ENCODE results near the gene FAM107B.

The FAM107B gene

DNA sequence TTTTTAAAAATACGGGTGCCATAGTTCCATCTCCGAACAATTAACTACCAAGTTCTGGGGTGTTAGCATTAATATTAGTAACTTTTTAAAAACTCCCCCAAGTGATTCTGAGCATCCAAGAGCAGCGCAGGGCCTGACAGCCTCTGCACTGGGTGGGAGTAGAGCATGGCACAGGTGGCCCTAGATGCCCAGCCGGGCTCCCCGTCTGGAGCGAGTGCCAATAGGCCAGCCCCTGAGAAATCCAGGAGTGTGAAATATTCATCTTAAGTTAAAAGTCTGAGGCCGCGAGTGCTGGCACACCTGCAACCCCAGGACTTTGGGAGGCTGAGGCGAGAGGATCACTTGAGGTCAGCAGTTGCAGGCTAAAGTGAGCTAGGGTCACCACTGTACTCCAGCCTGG lies 16.2 kb downstream of the FAM107B start:
- Histone ChIP-seq H3K27ac (no peak overlapping the region), H3K4me3 (no peak overlapping the region)
- TF ChIP-seq, protein P1, sequence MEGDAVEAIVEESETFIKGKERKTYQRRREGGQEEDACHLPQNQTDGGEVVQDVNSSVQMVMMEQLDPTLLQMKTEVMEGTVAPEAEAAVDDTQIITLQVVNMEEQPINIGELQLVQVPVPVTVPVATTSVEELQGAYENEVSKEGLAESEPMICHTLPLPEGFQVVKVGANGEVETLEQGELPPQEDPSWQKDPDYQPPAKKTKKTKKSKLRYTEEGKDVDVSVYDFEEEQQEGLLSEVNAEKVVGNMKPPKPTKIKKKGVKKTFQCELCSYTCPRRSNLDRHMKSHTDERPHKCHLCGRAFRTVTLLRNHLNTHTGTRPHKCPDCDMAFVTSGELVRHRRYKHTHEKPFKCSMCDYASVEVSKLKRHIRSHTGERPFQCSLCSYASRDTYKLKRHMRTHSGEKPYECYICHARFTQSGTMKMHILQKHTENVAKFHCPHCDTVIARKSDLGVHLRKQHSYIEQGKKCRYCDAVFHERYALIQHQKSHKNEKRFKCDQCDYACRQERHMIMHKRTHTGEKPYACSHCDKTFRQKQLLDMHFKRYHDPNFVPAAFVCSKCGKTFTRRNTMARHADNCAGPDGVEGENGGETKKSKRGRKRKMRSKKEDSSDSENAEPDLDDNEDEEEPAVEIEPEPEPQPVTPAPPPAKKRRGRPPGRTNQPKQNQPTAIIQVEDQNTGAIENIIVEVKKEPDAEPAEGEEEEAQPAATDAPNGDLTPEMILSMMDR (IDR thresholded peaks at IDR 0.05), result no peak
- DNase-seq (ENCODE audit: low spot score), result no peak

DNA sequence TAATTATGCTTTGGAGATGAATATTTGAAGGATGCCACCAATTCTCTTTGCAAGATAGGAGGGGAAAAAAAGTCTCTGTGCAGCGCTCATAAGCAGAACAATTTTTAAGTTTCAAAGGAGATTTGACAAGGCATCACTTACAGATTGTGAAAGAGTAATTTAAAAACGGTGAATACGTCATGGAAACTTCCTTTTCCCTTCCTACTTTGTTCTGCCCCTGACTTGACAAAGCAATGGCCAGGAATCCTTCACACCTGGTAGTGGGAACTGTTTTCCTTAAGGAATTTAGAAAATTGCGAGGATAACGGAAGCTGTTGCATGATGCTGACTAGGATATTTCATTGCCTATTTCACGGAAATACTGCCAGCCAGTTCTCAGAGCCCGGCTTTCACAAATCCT lies 16.7 kb downstream of the FAM107B start:
- DNase-seq (ENCODE audit: low spot score), result no peak
- Histone ChIP-seq H3K27ac (no peak overlapping the region), H3K4me3 (no peak overlapping the region)
- TF ChIP-seq, protein P1 (IDR thresholded peaks at IDR 0.05), result no peak

DNA sequence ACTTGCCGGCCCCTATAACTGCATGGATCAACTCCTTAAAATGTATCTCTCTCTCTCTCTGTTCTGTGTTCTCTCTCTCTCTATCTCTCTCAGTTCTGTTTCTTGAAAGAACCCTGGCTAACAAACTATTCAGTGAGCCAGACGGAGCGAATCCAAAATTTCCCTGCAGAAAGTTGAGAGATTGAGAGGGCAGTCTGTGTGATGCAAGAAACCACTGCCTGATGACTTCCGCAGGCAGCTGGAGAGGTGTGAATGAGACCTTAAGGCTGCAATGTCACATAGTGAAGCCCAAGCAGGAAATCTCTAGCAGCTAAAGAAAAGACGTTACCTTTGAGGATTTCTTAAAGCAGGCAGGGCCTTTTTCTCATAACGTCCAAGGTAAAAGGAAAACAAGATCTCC lies 17.3 kb downstream of the FAM107B start:
- TF ChIP-seq, protein P1 (IDR thresholded peaks at IDR 0.05), result no peak
- no peak overlapping the region for H3K27ac ChIP-seq

DNA sequence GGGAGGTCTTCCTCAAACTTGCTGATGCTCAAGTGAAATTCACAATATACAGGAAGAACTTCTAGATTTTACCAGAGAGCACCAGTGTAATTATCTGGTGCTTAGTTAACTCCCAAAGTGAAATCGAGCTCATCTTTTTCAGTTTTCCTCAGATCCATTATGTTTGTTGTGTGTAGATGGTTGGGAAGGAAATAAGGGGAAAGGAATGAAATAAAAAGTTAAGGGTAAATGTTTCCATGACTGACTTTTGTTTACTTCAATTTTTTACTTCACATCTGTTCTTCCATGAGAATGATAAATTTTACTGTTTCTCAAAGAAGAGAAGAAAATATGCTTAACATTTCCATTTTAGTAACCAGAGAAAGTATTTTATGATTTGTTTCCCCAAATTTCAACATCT lies 21.3 kb downstream of the FAM107B start:
- no peak for DNase-seq (ENCODE audit: low spot score)
- no peak overlapping the region for H3K4me3 ChIP-seq
- H3K27ac ChIP-seq, result no peak overlapping the region
- TF ChIP-seq, protein P1 (IDR thresholded peaks at IDR 0.05), result no peak

More for the DNA sequence above, 17.3 kb downstream of the FAM107B start:
- DNase-seq (ENCODE audit: low spot score), result no peak
- no peak overlapping the region for H3K4me3 ChIP-seq

DNA sequence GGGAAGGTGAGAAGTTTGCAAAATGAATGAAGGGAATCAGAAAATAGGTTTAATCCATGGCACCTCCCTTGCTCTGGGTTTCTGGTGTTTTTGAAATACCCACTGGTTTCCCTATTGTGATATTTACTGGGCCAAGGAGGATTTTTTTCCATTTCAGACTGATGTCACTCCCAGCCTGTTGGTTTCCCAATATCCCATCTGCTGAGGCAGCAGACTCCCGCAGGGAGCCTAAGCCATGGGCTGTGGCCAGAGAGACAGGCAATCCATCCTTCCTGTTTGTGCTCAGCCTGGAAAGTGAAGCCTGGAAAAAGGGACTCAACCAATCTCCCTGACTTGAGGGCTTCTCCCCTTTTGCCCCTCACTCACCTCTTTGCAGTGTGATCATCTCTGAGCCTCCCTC lies 22.8 kb downstream of the FAM107B start:
- TF ChIP-seq, protein P1 (IDR thresholded peaks at IDR 0.05), result no peak
- no peak overlapping the region for H3K4me3 ChIP-seq
- peak overlapping the region; percentile 69 to 79 for H3K27ac ChIP-seq
- DNase-seq (ENCODE audit: low spot score), result no peak

DNA sequence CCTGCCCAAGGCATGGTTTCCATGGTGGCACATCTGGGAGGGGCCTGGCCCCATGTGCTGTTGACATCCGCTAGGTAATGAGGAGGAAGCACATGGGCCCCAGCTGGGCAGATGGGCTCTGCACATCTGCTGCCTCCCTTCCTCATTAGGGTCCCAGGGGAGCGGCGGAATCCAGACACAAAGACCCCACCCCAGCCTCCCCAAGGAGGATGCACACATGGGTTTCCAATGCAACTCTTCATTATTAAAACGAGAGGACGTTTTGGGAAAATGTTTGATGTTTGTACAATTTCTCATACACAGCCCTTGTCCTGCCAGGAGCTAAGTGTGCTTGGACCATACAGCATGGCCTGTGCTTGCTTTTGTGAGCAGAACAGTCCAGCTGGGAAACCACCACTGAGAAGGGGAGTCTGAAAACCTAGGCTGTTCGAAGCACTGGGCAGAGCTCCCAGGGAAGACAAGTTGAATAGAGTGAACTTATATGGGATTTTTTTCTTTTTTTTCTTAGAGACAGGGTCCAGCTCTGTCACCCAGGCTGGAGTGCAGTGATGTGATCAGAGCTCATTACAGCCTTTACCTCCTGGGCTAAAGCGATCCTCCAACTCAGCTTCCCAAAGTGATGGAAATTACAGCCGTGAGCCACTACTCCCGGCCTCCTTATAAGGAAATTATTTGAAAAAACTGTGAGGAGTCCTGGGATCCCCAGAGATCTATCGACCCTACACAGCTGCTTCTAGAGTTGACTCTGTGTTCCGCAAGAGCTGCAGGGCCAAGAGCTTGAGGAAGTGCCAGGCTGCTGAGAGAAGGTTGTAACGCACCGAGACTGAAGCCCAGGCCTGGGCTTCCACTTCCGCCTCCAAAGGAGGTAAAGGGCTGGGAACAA lies 23.4 kb downstream of the FAM107B start:
- Histone ChIP-seq H3K27ac (peak overlapping the region; percentile 69 to 79), H3K4me3 (no peak overlapping the region)
- TF ChIP-seq, protein P1 (IDR thresholded peaks at IDR 0.05), result no peak
- peak; percentile 80 for DNase-seq (ENCODE audit: low spot score)

Measured in coronary artery (tissue), 2 donors.